Measurements from ENCODE around the gene SEMA5A.

The SEMA5A gene

DNA sequence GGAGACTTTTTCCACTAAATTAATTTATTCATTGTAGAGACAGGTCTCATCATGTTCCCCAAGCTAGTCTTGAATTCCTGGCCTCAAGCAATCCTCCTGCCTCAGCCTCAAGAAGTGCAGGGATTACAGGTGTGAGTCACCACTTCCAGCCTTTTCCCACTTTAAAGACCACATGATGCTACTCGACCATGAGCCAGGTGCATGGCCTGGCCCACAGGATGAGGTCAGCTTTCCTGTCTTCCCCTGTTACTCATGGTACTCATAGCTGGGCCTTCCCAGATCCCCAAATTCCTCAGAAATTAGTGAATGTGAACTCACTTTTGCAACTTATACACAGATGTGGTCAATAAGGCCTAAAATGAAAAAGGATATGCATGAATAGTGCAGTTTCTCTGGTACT lies 395.9 kb downstream of the SEMA5A start:
- Mint-ChIP-seq H3K4me3 (no peak overlapping the region), H3K27me3 (no peaks in the 10 kb centered on the region)

DNA sequence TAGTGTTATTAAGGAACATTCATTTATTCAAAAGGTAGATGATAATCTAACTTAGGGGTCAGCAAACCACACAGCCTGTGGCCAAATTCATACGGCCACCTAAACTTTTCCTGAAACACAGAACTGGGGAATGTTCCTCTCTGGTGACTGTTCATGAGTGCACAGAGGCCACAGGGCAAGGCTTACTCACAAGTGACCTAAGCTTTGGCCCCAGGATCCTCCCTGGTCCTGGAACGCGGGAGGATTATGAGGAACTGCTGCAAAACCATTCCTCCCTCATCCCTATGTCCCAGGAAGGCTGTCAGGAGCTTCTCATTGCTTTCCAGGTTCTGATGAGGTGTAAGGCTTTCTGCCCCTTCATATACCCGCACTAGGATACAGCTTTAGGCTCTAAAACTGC lies 397.6 kb downstream of the SEMA5A start:
- Mint-ChIP-seq H3K36me3 (ENCODE audit: low read depth) (no peaks in the 10 kb centered on the region), H3K4me3 (no peak overlapping the region)

More for the DNA sequence above, 395.9 kb downstream of the SEMA5A start:
- H3K36me3 Mint-ChIP-seq (ENCODE audit: low read depth) = no peaks in the 10 kb centered on the region
- no peaks in the 10 kb centered on the region for H3K4me1 Mint-ChIP-seq (ENCODE audit: low read depth)
- intact Hi-C loops (cut with micrococcal nuclease) = no loop called here
- no peaks in the 10 kb centered on the region for H3K9me3 Mint-ChIP-seq
- H3K27ac Mint-ChIP-seq = no peak overlapping the region

DNA sequence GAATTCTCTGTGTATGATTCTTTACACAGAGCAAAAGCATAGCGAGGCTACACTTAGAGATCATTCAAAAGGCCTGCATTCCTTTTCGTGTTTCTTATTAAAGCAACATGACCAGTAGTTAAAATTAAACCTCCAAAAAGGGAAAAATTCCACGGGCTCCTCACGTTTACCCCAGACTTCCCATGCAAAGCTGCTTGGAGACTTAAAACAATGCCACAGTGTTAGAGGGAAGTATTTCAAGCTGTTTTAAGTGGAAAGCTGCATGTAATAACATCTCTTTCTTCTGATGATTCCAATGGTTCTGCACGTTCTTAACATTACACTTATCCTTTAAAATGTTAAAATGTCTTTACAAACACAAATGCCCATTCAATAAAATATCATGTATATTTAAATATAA lies 405.2 kb downstream of the SEMA5A start:
- intact Hi-C loops (cut with micrococcal nuclease) = no loop called here
- H3K27ac Mint-ChIP-seq = no peak overlapping the region
- H3K36me3 Mint-ChIP-seq (ENCODE audit: low read depth) = no peaks in the 10 kb centered on the region
- H3K4me1 Mint-ChIP-seq (ENCODE audit: low read depth) = no peaks in the 10 kb centered on the region
- no peak overlapping the region for H3K4me3 Mint-ChIP-seq
- H3K27me3 Mint-ChIP-seq = no peaks in the 10 kb centered on the region
- H3K9me3 Mint-ChIP-seq = no peaks in the 10 kb centered on the region

More for the DNA sequence above, 397.6 kb downstream of the SEMA5A start:
- H3K4me1 Mint-ChIP-seq (ENCODE audit: low read depth) = no peaks in the 10 kb centered on the region
- H3K27me3 Mint-ChIP-seq = no peaks in the 10 kb centered on the region
- no peak overlapping the region for H3K27ac Mint-ChIP-seq
- intact Hi-C loops (cut with micrococcal nuclease) = no loop called here
- H3K9me3 Mint-ChIP-seq = no peaks in the 10 kb centered on the region

DNA sequence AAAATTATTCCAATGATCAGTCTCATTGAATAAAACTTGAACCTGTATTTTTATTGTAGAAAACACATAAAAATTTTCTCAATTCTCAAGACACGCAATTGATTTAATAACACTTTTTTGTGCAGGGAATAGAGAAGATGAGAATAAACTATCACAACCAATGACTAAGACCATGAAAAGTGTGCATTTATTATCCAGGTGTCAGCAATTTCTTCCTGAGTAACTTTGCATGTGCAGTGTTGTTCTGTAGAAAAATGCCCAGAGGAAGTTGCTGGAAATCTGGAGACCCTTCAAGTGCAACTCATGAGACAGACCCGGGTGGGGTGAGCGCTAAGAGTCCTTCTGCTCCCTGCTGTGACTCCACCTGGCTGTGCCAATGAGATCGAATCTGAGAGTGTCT lies 405.7 kb downstream of the SEMA5A start:
- intact Hi-C loops (cut with micrococcal nuclease) = no loop called here
- no peaks in the 10 kb centered on the region for H3K27me3 Mint-ChIP-seq
- H3K9me3 Mint-ChIP-seq = no peaks in the 10 kb centered on the region
- no peak overlapping the region for H3K4me3 Mint-ChIP-seq
- no peaks in the 10 kb centered on the region for H3K36me3 Mint-ChIP-seq (ENCODE audit: low read depth)
- H3K4me1 Mint-ChIP-seq (ENCODE audit: low read depth) = no peaks in the 10 kb centered on the region
- no peak overlapping the region for H3K27ac Mint-ChIP-seq

DNA sequence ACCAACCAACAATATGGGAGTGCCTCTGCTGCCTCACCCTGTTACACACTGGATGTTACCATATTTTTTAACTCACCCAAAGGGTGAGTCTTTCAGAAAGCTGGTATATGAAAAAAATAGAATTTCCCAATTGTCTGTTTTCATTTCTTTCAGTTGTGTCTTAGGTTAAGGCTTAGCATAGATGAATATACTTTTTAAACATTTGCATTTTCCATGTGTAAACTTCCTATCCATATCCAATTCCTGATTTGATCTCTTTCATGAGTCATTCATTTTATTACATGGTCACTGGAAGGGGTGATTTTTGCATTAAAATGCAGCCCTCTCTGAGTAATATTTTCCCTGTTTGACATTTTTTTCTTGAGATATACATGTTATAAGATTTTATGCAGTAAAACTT lies 406.5 kb downstream of the SEMA5A start:
- H3K4me1 Mint-ChIP-seq (ENCODE audit: low read depth) = no peaks in the 10 kb centered on the region
- H3K27me3 Mint-ChIP-seq = no peaks in the 10 kb centered on the region
- H3K36me3 Mint-ChIP-seq (ENCODE audit: low read depth) = no peaks in the 10 kb centered on the region
- intact Hi-C loops (cut with micrococcal nuclease) = no loop called here
- H3K27ac Mint-ChIP-seq = no peak overlapping the region
- no peaks in the 10 kb centered on the region for H3K9me3 Mint-ChIP-seq
- no peak overlapping the region for H3K4me3 Mint-ChIP-seq

DNA sequence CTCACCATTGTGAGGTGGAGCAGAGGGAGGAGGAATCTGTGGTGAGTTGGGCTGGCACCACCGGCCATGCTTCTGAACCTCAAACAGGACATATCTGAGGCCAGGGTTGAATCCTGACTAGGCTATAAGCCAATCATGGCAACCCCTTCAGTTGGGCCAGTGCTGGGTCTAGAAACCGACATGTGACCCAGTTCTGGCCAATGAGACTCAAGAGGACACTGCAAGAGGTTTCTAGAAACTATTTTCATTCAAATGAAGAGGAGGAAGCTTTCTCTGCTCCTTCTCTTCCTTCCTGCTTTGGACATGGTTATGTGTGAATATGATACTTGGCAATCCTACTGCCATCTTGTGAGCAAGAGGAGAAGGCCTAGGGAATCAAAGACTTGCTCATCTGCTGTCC lies 417.7 kb downstream of the SEMA5A start:
- Mint-ChIP-seq H3K36me3 (ENCODE audit: low read depth) (no peaks in the 10 kb centered on the region), H3K4me3 (no peak overlapping the region), H3K27ac (no peak overlapping the region), H3K27me3 (no peaks in the 10 kb centered on the region), H3K9me3 (no peaks in the 10 kb centered on the region), H3K4me1 (ENCODE audit: low read depth) (no peaks in the 10 kb centered on the region)
- intact Hi-C loops (cut with micrococcal nuclease) = no loop called here

DNA sequence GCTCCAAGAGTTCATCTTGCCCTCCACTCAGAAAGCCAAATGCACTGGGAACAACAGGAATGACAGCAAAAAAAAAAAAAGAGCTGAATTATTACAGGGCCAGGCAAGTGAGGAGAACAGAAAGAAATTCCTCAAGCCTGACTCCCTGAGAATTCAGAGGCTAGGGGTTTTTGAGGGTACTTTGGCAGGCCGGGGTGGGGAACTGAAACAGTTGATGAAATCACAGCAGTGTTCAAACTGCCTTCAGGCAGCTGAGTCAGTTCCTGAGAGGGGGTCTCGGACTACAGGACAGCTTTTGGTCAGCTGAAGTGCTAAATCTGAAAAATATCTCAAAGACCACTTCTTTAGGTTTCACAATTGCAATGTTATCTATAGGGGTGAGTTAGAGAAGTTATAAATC lies 419.4 kb downstream of the SEMA5A start:
- Mint-ChIP-seq H3K4me1 (ENCODE audit: low read depth) (no peaks in the 10 kb centered on the region), H3K9me3 (no peaks in the 10 kb centered on the region), H3K4me3 (no peak overlapping the region), H3K36me3 (ENCODE audit: low read depth) (no peaks in the 10 kb centered on the region), H3K27me3 (no peaks in the 10 kb centered on the region), H3K27ac (no peak overlapping the region)
- intact Hi-C loops (cut with micrococcal nuclease) = no loop called here

DNA sequence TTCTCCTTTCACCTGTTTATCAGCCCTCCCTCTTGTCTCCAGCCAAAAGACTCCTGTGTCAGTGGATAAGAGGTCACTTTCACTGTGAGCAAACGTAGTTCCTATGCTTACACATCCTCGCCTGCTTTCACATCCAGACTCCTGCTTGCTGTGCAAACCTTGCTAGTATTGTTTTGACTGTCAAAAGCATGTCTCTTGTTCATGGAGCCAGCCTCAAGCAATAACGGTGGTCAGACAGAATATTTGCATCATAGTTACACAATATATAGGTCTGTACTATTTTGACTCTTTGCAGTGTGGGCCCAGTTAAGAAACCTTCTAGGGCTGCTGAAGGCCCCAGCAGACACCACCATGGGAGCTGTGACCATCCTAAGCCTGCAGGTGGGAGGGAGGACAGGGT lies 420.0 kb downstream of the SEMA5A start:
- H3K4me3 Mint-ChIP-seq = no peak overlapping the region
- no peaks in the 10 kb centered on the region for H3K36me3 Mint-ChIP-seq (ENCODE audit: low read depth)
- no peaks in the 10 kb centered on the region for H3K9me3 Mint-ChIP-seq
- H3K4me1 Mint-ChIP-seq (ENCODE audit: low read depth) = no peaks in the 10 kb centered on the region
- H3K27ac Mint-ChIP-seq = no peak overlapping the region
- intact Hi-C loops (cut with micrococcal nuclease) = no loop called here
- H3K27me3 Mint-ChIP-seq = no peaks in the 10 kb centered on the region

DNA sequence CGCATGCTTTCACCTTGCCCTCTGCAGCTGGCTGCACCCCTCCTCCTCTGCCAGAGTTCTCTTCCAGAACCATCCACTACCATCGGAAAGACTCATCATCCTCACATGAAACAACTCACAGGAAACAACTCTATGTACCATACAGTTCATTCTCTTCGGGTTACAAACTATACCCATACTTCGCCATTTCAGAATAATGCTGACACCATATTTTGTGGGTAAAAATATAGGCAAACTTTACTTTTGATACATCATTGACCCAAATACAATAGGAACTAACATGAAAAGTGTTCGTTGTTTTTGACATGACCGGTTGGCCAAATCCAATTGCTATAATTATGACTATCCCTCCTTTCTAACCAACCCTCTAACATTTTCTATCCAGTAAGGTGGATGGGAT lies 421.0 kb downstream of the SEMA5A start:
- H3K4me3 Mint-ChIP-seq = no peak overlapping the region
- no peaks in the 10 kb centered on the region for H3K9me3 Mint-ChIP-seq

DNA sequence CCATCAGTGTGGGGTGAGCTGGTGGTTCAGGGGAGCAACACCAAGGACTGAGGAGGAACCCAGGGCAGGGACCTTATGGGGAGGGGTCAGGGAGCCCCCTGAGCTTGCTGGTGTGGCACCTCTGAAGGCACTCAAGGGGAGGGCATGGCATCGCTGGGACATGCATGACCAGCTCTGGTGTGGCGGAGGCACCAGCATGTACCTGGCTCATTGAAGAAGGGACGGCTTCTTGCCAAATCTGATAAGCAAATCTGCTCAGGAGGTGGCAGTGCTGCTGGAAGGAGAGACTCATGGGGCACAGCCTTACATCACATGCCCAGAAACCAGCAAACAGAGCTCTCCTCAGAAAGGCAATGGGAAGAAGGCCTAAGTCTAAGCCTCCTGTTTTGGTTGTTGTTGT lies 421.8 kb downstream of the SEMA5A start:
- Mint-ChIP-seq H3K27me3 (no peaks in the 10 kb centered on the region), H3K4me3 (no peak overlapping the region), H3K9me3 (no peaks in the 10 kb centered on the region), H3K4me1 (ENCODE audit: low read depth) (no peaks in the 10 kb centered on the region), H3K36me3 (ENCODE audit: low read depth) (no peaks in the 10 kb centered on the region), H3K27ac (no peak overlapping the region)
- intact Hi-C loops (cut with micrococcal nuclease) = no loop called here

More for the DNA sequence above, 421.0 kb downstream of the SEMA5A start:
- no peak overlapping the region for H3K27ac Mint-ChIP-seq
- H3K4me1 Mint-ChIP-seq (ENCODE audit: low read depth) = no peaks in the 10 kb centered on the region
- intact Hi-C loops (cut with micrococcal nuclease) = no loop called here
- H3K27me3 Mint-ChIP-seq = no peaks in the 10 kb centered on the region
- H3K36me3 Mint-ChIP-seq (ENCODE audit: low read depth) = no peaks in the 10 kb centered on the region

DNA sequence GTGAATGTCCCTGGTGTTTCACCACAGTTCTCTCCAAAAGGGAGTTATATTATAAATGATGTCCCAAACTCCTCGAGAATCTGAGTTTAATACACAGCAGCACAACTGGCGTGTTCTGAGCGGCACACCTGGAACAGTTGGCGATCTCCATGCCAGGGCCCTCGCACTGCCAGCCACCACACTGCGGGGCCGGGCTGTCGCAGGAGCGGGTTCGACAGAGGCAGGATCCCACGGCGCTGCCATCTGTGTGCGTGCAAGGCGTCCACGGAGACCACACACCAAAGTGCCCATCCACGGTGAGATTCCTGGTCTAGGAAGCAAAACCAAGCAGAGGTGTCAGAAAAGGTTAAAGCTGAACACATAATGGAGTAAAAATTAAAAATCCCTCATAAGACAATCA lies 423.3 kb downstream of the SEMA5A start:
- intact Hi-C loops (cut with micrococcal nuclease) = no loop called here
- no peak overlapping the region for H3K27ac Mint-ChIP-seq

DNA sequence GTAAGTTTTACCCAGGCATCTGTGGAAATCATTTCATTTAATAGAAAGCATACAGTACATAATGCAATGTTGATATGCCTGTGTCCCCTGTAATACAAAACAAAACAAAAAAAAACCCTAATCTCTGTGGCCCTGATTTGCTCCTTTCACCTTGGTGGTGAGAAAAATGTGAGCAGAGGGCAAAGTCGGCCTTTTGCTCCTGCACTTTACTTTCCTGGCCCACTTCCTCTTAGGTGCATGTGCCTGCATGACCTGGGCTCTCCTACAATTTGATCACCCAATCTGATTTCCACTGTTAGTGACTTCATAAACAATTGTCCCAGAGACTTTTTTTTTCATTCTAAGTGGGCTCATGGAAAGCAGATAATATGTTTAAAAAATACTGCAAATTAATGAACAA lies 424.3 kb downstream of the SEMA5A start:
- Mint-ChIP-seq H3K27me3 (no peaks in the 10 kb centered on the region), H3K4me1 (ENCODE audit: low read depth) (no peaks in the 10 kb centered on the region), H3K4me3 (no peak overlapping the region), H3K9me3 (no peaks in the 10 kb centered on the region), H3K27ac (no peak overlapping the region), H3K36me3 (ENCODE audit: low read depth) (no peaks in the 10 kb centered on the region)
- intact Hi-C loops (cut with micrococcal nuclease) = no loop called here

More for the DNA sequence above, 423.3 kb downstream of the SEMA5A start:
- Mint-ChIP-seq H3K4me3 (no peak overlapping the region), H3K4me1 (ENCODE audit: low read depth) (no peaks in the 10 kb centered on the region), H3K9me3 (no peaks in the 10 kb centered on the region), H3K36me3 (ENCODE audit: low read depth) (no peaks in the 10 kb centered on the region), H3K27me3 (no peaks in the 10 kb centered on the region)

DNA sequence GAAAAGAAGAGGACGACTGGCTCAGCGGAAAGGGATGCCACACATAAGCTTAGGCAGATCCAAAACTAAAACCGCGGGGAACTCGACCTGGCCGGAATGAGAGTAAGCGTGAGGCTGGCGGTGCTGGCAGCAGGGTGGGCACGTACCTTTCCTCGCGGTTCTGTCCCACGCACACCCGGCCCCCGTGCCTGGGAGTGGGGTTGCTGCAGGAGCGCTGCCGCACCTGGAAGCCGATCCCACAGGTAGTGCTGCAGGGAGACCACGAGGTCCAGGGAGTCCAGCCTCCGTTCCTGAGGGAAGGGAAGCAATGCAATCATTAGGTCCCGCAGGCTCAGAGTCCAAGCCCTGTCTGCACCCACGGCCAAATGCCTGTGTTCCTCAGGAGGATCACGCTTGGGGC lies 427.0 kb downstream of the SEMA5A start:
- peaks cover 10% of the 10 kb centered on the region for H3K9me3 Mint-ChIP-seq
- no peaks in the 10 kb centered on the region for H3K4me1 Mint-ChIP-seq (ENCODE audit: low read depth)
- H3K36me3 Mint-ChIP-seq (ENCODE audit: low read depth) = no peaks in the 10 kb centered on the region
- no peaks in the 10 kb centered on the region for H3K27me3 Mint-ChIP-seq
- intact Hi-C loops (cut with micrococcal nuclease) = no loop called here
- H3K27ac Mint-ChIP-seq = no peak overlapping the region
- H3K4me3 Mint-ChIP-seq = no peak overlapping the region

DNA sequence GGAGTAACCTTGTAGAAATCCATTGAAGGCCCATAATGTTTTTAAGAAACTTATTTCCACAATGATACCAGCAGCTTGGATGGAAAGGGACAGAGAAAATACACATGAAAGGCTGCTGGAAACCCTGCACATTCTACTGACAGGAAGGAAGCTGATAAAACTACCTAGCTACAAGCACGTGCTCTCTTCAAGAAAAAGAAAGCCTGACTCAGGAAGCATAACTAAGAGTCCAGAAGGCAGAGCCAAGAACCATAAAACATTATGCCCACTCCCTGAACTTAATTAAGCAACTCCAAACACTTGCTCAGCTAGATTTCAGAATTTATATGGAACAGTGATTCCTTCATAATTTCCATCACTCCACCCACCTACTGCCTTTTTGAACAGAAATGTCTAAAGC lies 430.8 kb downstream of the SEMA5A start:
- no peak overlapping the region for H3K27ac Mint-ChIP-seq
- H3K27me3 Mint-ChIP-seq = no peaks in the 10 kb centered on the region
- intact Hi-C loops (cut with micrococcal nuclease) = no loop called here
- H3K4me1 Mint-ChIP-seq (ENCODE audit: low read depth) = no peaks in the 10 kb centered on the region
- no peak overlapping the region for H3K4me3 Mint-ChIP-seq
- peaks cover 10% of the 10 kb centered on the region for H3K9me3 Mint-ChIP-seq
- H3K36me3 Mint-ChIP-seq (ENCODE audit: low read depth) = no peaks in the 10 kb centered on the region

DNA sequence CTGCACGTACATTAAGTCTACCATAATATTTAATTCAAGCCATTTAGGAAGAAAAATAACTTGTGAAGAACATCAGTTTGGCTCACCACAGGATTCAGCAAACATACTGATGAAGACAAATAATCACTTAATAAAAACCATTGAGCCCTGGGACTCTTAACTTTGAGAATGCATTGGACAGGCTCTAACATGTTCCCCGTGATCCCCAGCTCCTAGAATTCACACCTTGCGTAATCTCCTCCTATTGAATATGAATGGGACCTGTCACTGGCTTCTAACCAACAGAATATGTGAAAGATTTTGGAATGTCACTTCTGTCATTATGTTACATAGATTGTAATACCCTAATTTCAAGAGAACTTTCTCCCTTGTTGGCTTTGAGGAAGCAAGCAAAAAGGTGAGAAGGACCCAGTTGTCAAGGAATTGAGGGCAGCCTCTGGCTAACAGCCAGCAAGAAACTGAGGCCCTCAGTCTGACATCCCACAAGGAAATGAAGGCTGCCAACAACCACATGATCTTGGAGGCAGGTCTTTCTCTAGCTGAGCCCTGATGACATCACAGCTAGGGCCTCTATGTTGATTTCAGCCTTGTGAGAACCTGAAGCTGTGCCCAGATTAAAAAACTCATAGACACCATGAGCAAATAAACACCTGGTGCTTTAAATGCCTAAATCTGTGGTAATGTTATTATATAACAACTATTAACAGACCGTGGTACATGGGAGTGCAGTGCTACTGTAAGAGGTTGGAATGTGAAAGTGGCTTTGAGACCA lies 433.2 kb downstream of the SEMA5A start:
- Mint-ChIP-seq H3K4me3 (no peak overlapping the region), H3K9me3 (peaks cover 10% of the 10 kb centered on the region)
- intact Hi-C loops (cut with micrococcal nuclease) = no loop called here

More for the DNA sequence above, 433.2 kb downstream of the SEMA5A start:
- H3K36me3 Mint-ChIP-seq (ENCODE audit: low read depth) = no peaks in the 10 kb centered on the region
- H3K27me3 Mint-ChIP-seq = no peaks in the 10 kb centered on the region
- H3K27ac Mint-ChIP-seq = no peak overlapping the region
- no peaks in the 10 kb centered on the region for H3K4me1 Mint-ChIP-seq (ENCODE audit: low read depth)

All from dendritic cell treated with granulocyte-macrophage colony-stimulating factor and Interleukin-4, amounts not matched to agents 40 ng/mL and 50 ng/mL, for 4 days (primary cell).